ENCODE data around the gene C1orf141. TPM values are rescaled to one million over a fixed set of nuclear protein-coding genes. Genes with fewer than 3 reads are reported as not detected.
"Not testable (repeated sequence)": the region's sequence is repeated elsewhere in the genome, so short reads cannot be mapped to it uniquely, and the experiment has no call there.

Gene C1orf141
- total RNA-seq, 1 experiment from 2014 or later: 0.14 TPM

DNA sequence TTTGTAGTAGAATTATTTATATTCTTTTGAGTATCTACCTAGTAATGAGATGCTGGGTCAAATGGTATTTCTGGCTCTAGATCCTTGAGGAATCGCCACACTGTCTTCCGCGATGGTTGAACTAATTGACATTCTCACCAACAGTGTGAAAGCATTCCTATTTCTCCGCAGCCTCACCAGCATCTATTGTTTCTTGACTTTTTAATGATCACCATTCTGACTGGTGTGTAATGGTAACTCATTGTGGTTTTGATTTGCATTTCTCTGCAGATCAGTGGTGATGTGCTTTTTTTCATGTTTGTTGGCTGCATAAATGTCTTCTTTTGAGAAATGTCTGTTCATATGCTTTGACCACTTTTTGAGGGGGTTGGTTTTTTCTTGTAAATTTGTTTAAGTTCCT, 16.2 kb upstream of the C1orf141 start:
- Histone ChIP-seq H3K4me1 (no peaks in the 10 kb centered on the region), H3K27ac (no peak overlapping the region), H3K4me3 (no peak overlapping the region), H3K9me3 (replicated peaks) (0 out of 2 replicates have a peak, but pooled peaks cover 3% of the 10 kb centered on the region), H3K27me3 (no peaks in the 10 kb centered on the region), H3K36me3 (no peaks in the 10 kb centered on the region)
- DNase-seq: no peak

- DNase-seq: peak; percentile 75 to 87
- Histone ChIP-seq H3K27me3 (no peaks in the 10 kb centered on the region), H3K9me3 (replicated peaks) (no peaks in the 10 kb centered on the region), H3K4me1 (no peaks in the 10 kb centered on the region), H3K36me3 (no peaks in the 10 kb centered on the region), H3K4me3 (peak overlapping the region; percentile 6), H3K27ac (no peak overlapping the region)
These were observed 14.5 kb upstream of the C1orf141 start for GRCh38 chr1:67149179-67149770.

GRCh38 chr1:67148516-67149178, 13.9 kb upstream of the C1orf141 start:
- no peaks in the 10 kb centered on the region for H3K27me3 ChIP-seq
- H3K4me3 ChIP-seq: peak overlapping the region; percentile 6
- no peak overlapping the region for H3K27ac ChIP-seq
- H3K9me3 ChIP-seq (replicated peaks): no peaks in the 10 kb centered on the region
- H3K36me3 ChIP-seq: no peaks in the 10 kb centered on the region
- DNase-seq: peak; percentile 19 to 57
- no peaks in the 10 kb centered on the region for H3K4me1 ChIP-seq

GRCh38 chr1:67147973-67148372, 13.2 kb upstream of the C1orf141 start:
- H3K36me3 ChIP-seq; H3K27me3 ChIP-seq; H3K4me3 ChIP-seq; H3K4me1 ChIP-seq; H3K9me3 ChIP-seq (replicated peaks); DNase-seq; H3K27ac ChIP-seq: not testable (repeated sequence)

GRCh38 chr1:67146539-67146938, 11.8 kb upstream of the C1orf141 start:
- H3K4me1 ChIP-seq: no peaks in the 10 kb centered on the region
- H3K27ac ChIP-seq: no peak overlapping the region
- no peaks in the 10 kb centered on the region for H3K27me3 ChIP-seq
- H3K4me3 ChIP-seq: no peak overlapping the region
- no peaks in the 10 kb centered on the region for H3K9me3 ChIP-seq (replicated peaks)
- no peaks in the 10 kb centered on the region for H3K36me3 ChIP-seq
- DNase-seq: no peak

- H3K27ac ChIP-seq: no peak overlapping the region
- H3K27me3 ChIP-seq: no peaks in the 10 kb centered on the region
- no peaks in the 10 kb centered on the region for H3K36me3 ChIP-seq
- 0 out of 2 replicates have a peak, but pooled peaks cover under 1% of the 10 kb centered on the region for H3K4me1 ChIP-seq
- H3K9me3 ChIP-seq (replicated peaks): no peaks in the 10 kb centered on the region
- no peak overlapping the region for H3K4me3 ChIP-seq
- DNase-seq: no peak
These were observed 11.3 kb upstream of the C1orf141 start for GRCh38 chr1:67146101-67146500.

GRCh38 chr1:67144696-67145095, 9.9 kb upstream of the C1orf141 start:
- Histone ChIP-seq H3K4me1 (0 out of 2 replicates have a peak, but pooled peaks cover 2% of the 10 kb centered on the region), H3K27ac (no peak overlapping the region), H3K9me3 (replicated peaks) (no peaks in the 10 kb centered on the region), H3K36me3 (no peaks in the 10 kb centered on the region), H3K4me3 (no peak overlapping the region), H3K27me3 (no peaks in the 10 kb centered on the region)
- peak in 1 of 2 experiments; percentile 21 for DNase-seq

- no peaks in the 10 kb centered on the region for H3K9me3 ChIP-seq (replicated peaks)
These were observed 9.2 kb upstream of the C1orf141 start for GRCh38 chr1:67143966-67144365.

GRCh38 chr1:67142931-67143330, 8.2 kb upstream of the C1orf141 start:
- Histone ChIP-seq H3K9me3 (replicated peaks) (no peaks in the 10 kb centered on the region), H3K27me3 (no peaks in the 10 kb centered on the region), H3K4me3 (no peak overlapping the region), H3K36me3 (no peaks in the 10 kb centered on the region), H3K27ac (no peak overlapping the region), H3K4me1 (0 out of 2 replicates have a peak, but pooled peaks cover 2% of the 10 kb centered on the region)
- DNase-seq: no peak

More at GRCh38 chr1:67143966-67144365, 9.2 kb upstream of the C1orf141 start:
- H3K4me1 ChIP-seq: 0 out of 2 replicates have a peak, but pooled peaks cover 2% of the 10 kb centered on the region
- no peaks in the 10 kb centered on the region for H3K36me3 ChIP-seq
- H3K27ac ChIP-seq: no peak overlapping the region
- no peak overlapping the region for H3K4me3 ChIP-seq
- no peaks in the 10 kb centered on the region for H3K27me3 ChIP-seq
- no peak for DNase-seq

DNA sequence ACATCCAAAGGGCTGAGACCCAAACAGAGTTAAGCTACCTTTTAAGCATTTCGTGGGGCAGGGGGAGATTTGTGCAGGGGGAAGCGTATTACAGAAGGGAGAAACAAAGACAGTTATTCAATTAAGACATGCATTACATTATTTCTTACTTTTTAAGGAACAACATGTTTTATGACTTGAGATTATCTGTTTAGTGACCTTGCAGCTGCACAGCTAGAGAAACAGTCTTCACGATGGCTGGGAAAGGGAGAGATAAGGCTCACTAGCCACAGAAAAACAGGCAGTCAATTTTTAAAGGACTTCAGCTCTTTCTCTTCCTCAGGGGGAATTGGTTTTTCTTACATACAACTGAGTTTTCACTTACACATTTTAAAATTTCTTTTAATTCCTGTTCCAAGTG, 7.1 kb upstream of the C1orf141 start:
- H3K27me3 ChIP-seq; H3K27ac ChIP-seq; DNase-seq; H3K4me3 ChIP-seq; H3K36me3 ChIP-seq; H3K9me3 ChIP-seq (replicated peaks); H3K4me1 ChIP-seq: not testable (repeated sequence)

DNA sequence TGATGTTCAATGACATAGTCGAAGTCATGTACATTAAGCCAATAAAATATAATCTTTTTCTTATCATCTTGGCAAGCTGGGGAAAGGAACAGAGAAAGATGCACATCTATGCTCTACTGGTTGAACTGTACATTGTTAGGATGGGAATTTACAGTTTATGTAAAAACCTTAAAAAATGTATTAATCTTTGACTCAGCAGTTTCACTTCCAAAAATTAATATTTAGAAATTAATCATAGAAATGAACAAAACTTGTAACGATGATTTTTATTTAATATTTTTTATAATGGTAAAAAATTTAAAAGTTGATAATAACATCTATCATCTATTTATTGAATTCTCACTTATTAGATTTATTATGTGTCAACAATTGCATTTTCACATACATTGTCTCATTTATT, 5.7 kb upstream of the C1orf141 start:
- H3K27me3 ChIP-seq: no peaks in the 10 kb centered on the region
- H3K4me1 ChIP-seq: 0 out of 2 replicates have a peak, but pooled peaks cover 2% of the 10 kb centered on the region
- DNase-seq: no peak
- H3K4me3 ChIP-seq: no peak overlapping the region
- H3K9me3 ChIP-seq (replicated peaks): no peaks in the 10 kb centered on the region
- no peaks in the 10 kb centered on the region for H3K36me3 ChIP-seq
- H3K27ac ChIP-seq: no peak overlapping the region

GRCh38 chr1:67138813-67139499, 4.2 kb upstream of the C1orf141 start:
- Histone ChIP-seq H3K27me3 (no peaks in the 10 kb centered on the region), H3K27ac (no peak overlapping the region), H3K36me3 (no peaks in the 10 kb centered on the region), H3K4me1 (0 out of 2 replicates have a peak, but pooled peaks cover 2% of the 10 kb centered on the region), H3K4me3 (no peak overlapping the region), H3K9me3 (replicated peaks) (no peaks in the 10 kb centered on the region)
- DNase-seq: no peak

- Histone ChIP-seq H3K36me3 (no peaks in the 10 kb centered on the region), H3K4me3 (no peak overlapping the region), H3K27me3 (no peaks in the 10 kb centered on the region), H3K4me1 (0 out of 2 replicates have a peak, but pooled peaks cover 2% of the 10 kb centered on the region), H3K9me3 (replicated peaks) (no peaks in the 10 kb centered on the region), H3K27ac (no peak overlapping the region)
- DNase-seq: no peak
These were observed 2.6 kb upstream of the C1orf141 start for GRCh38 chr1:67137307-67137753.

DNA sequence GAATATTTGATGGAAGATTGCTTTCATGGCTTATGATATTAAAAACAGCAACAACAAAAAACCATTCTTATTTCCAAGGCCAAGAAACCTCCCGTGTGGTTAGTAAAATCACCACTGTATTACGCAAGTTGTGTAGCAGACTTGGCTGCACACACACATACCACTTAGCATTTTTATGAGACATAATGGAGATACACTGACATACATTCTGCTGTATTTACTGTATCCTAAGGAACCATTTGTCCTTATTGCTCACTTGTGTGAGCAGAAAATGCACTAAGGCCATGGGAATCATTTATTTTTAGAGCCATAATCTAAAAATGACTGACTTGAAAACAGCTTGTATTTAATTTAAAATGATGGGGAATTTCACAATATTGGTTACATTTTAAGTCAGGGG, 584 bp upstream of the C1orf141 start:
- Histone ChIP-seq H3K4me3 (no peak overlapping the region), H3K27ac (no peak overlapping the region), H3K4me1 (no peaks in the 10 kb centered on the region), H3K9me3 (replicated peaks) (no peaks in the 10 kb centered on the region), H3K27me3 (no peaks in the 10 kb centered on the region), H3K36me3 (no peaks in the 10 kb centered on the region)
- DNase-seq: no peak

DNA sequence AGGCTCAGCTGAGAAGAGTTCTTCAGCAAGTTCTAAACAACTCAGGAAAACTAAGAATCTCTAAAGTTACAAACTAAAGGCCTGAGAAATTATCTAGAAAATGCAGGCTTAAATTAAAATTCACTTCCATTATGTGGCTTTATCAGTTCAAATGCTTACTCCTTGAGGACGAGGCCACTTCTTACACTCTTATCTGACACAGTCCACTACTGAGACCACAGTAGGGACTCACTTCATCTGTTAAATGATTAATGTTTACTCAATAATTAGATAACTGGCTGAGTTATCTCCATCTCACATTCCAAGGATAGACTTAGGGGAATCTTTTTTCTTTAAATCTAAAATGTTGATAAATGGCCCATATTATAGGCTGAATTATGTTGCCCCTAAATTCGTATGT, 1.6 kb downstream of the C1orf141 start:
- Histone ChIP-seq H3K4me1 (no peaks in the 10 kb centered on the region), H3K27me3 (no peaks in the 10 kb centered on the region), H3K36me3 (no peaks in the 10 kb centered on the region), H3K4me3 (no peak overlapping the region), H3K27ac (no peak overlapping the region), H3K9me3 (replicated peaks) (no peaks in the 10 kb centered on the region)
- DNase-seq: no peak

All from SJCRH30 (cell line).